HEK293 (cell line): Measurements from ENCODE around the gene AURKA.
"Not testable (repeated sequence)": the region's sequence is repeated elsewhere in the genome, so short reads cannot be mapped to it uniquely, and the experiment has no call there.

Source experiments
- CTCF ChIA-PET: fragments of 350-600 bp; formaldehyde crosslinking; extraction: SDS; loops from one replicate; lab custom pipeline; 2021; ENCODE audit warnings: antibody characterized with exemption; lab: Yijun Ruan, JAX
- POLR2A ChIA-PET: fragments of 300-600 bp; formaldehyde crosslinking; extraction: SDS; loops from one replicate; lab custom pipeline; 2020; ENCODE audit warnings: antibody characterized with exemption, inconsistent platforms; lab: Yijun Ruan, JAX
- H3K27ac ChIP-seq: fragments of 200-500 bp; sonication (Bioruptor generic); 2 replicates; pipeline ENCODE4 v1.5.1; 2014; ENCODE audit warnings: low read depth, low read length, control low read depth, inconsistent platforms; ENCODE audit errors: extremely low read depth
- H3K36me3 ChIP-seq, 2 experiments: fragments of 200-500 bp in 1 of 2; sonication (Bioruptor generic) in 1 of 2; 1 replicate in 1 of 2; 2 replicates in 1 of 2; pipeline ENCODE4 v1.5.1; 2014 to 2017; ENCODE audit warnings: inconsistent platforms in 2 of 2, low read length in 2 of 2; ENCODE audit not compliant: control insufficient read depth in 2 of 2, insufficient read depth in 1 of 2
- H3K4me1 ChIP-seq: fragments of 200-500 bp; sonication (Bioruptor generic); 2 replicates; pipeline ENCODE4 v1.5.1; 2014; ENCODE audit warnings: mild to moderate bottlenecking, low read length, inconsistent platforms; ENCODE audit not compliant: control insufficient read depth, insufficient read depth
- H3K4me3 ChIP-seq: 2 replicates; pipeline ENCODE4 v1.5.1; 2011; ENCODE audit warnings: low read depth, mild to moderate bottlenecking, control low read depth, low read length, moderate library complexity
- H3K9me3 ChIP-seq: fragments of 200-500 bp; sonication (Bioruptor generic); 2 replicates; pipeline ENCODE4 v1.5.1; 2014; ENCODE audit warnings: low read depth, low read length, inconsistent platforms; ENCODE audit not compliant: control insufficient read depth, insufficient read depth
- BCL11A ChIP-seq: fragments of 450-650 bp; formaldehyde crosslinking; IDR thresholded peaks from 2 replicates; pipeline ENCODE4 v1.5.1; 2016; ENCODE audit warnings: low read depth, missing biosample characterization, missing genetic modification characterization
- GLI2 ChIP-seq: fragments of 450-650 bp; formaldehyde crosslinking; IDR thresholded peaks from 2 replicates; pipeline ENCODE4; 2017; ENCODE audit warnings: missing biosample characterization, missing genetic modification characterization, low read depth, borderline replicate concordance
- OVOL3 ChIP-seq: fragments of 450-650 bp; formaldehyde crosslinking; IDR thresholded peaks from 2 replicates; pipeline ENCODE4 v1.5.1; 2016; ENCODE audit warnings: missing biosample characterization, missing genetic modification characterization
- ZBTB21 ChIP-seq: fragments of 450-650 bp; formaldehyde crosslinking; IDR thresholded peaks from 2 replicates; pipeline ENCODE4 v1.5.1; 2017; ENCODE audit warnings: missing biosample characterization, missing genetic modification characterization
- ZFP3 ChIP-seq: fragments of 450-650 bp; formaldehyde crosslinking; IDR thresholded peaks from 2 replicates; pipeline ENCODE4 v1.5.1; 2016; ENCODE audit warnings: low read depth, missing biosample characterization, missing genetic modification characterization
- ZNF184 ChIP-seq: fragments of 450-650 bp; IDR thresholded peaks from 2 replicates; pipeline ENCODE4 v1.5.1; 2018; ENCODE audit warnings: missing biosample characterization, mild to moderate bottlenecking, missing genetic modification characterization
- ZNF214 ChIP-seq: fragments of 450-650 bp; formaldehyde crosslinking; IDR thresholded peaks from 2 replicates; pipeline ENCODE4 v1.5.1; 2017; ENCODE audit warnings: missing biosample characterization, mild to moderate bottlenecking, missing genetic modification characterization, borderline replicate concordance
- ZNF274 ChIP-seq, 2 experiments: fragments of 200-500 bp in 1 of 2; fragments of 450-650 bp in 1 of 2; sonication (Bioruptor generic) in 1 of 2; formaldehyde crosslinking in 1 of 2; IDR thresholded peaks; 2 replicates each; pipeline versions ENCODE4 v1.5.1 to v1.6.1; 2014 to 2016; ENCODE audit warnings: borderline replicate concordance in 1 of 2, inconsistent platforms in 1 of 2, low read length in 1 of 2, missing biosample characterization in 1 of 2, missing genetic modification characterization in 1 of 2
- ZNF530 ChIP-seq: fragments of 450-650 bp; formaldehyde crosslinking; IDR thresholded peaks from 2 replicates; pipeline ENCODE4 v1.5.1; 2016; ENCODE audit warnings: low read depth, missing biosample characterization, missing genetic modification characterization
- ZNF596 ChIP-seq: fragments of 450-650 bp; IDR thresholded peaks from 2 replicates; pipeline ENCODE4 v1.5.0; 2018; ENCODE audit warnings: missing biosample characterization, mild to moderate bottlenecking, missing genetic modification characterization, moderate library complexity
- ZNF664 ChIP-seq: fragments of 450-650 bp; formaldehyde crosslinking; IDR thresholded peaks from 2 replicates; pipeline ENCODE4 v1.5.1; 2016; ENCODE audit warnings: missing biosample characterization, missing genetic modification characterization
- TF ChIP-seq, protein P1 (sequence below): fragments of 450-650 bp; formaldehyde crosslinking; IDR thresholded peaks from 2 replicates; pipeline ENCODE4 v1.5.1; 2016; ENCODE audit warnings: missing biosample characterization, missing genetic modification characterization
- TF ChIP-seq, protein P2 (sequence below): fragments of 450-650 bp; formaldehyde crosslinking; IDR thresholded peaks from 2 replicates; pipeline ENCODE4 v1.5.1; 2016; ENCODE audit warnings: missing biosample characterization, missing genetic modification characterization
- TF ChIP-seq, protein P3 (sequence below): fragments of 450-650 bp; formaldehyde crosslinking; IDR thresholded peaks from 2 replicates; pipeline ENCODE4 v1.5.1; 2016; ENCODE audit warnings: missing biosample characterization, missing genetic modification characterization
- TF ChIP-seq, protein P4 (sequence below): fragments of 450-650 bp; formaldehyde crosslinking; IDR thresholded peaks from 2 replicates; pipeline ENCODE4 v1.5.1; 2016; ENCODE audit warnings: missing biosample characterization, missing genetic modification characterization

Gene AURKA

GRCh38 chr20:56391037-56391436 lies 978 bp downstream of the AURKA start:
- Histone ChIP-seq H3K36me3 (peaks cover 32 to 72% of the 10 kb centered on the region in 2 experiments), H3K9me3 (no peaks in the 10 kb centered on the region), H3K4me1 (peaks cover 4% of the 10 kb centered on the region; the same call in 1 of the 2 replicates), H3K27ac (no peak overlapping the region), H3K4me3 (peak overlapping the region; percentile 88)
- POLR2A ChIA-PET = interaction anchor here (1.4 to 2.4 kb wide), 3 partner anchors 8 to 37 kb away, joined by 3 to 31 read pairs (median 8); partner anchors contain the start of gene FAM210B
- CTCF ChIA-PET = interaction anchor here (1.2 kb wide), 1 partner anchor 10 kb away, joined by 3 read pairs; no protein-coding TSS in a partner anchor
- TF ChIP-seq ZNF596 (tag by site-specific recombination) (no peak), ZBTB21 (tag by site-specific recombination) (no peak), ZNF274 (IDR thresholded peaks at IDR 0.05; ENCODE audit: low read length) (no peak), ZNF274 (tag by site-specific recombination; IDR thresholded peaks at IDR 0.05; ENCODE audit: borderline replicate concordance) (no peak), ZNF530 (tag by site-specific recombination) (no peak), GLI2 (no peak)
- TF ChIP-seq, protein P1, sequence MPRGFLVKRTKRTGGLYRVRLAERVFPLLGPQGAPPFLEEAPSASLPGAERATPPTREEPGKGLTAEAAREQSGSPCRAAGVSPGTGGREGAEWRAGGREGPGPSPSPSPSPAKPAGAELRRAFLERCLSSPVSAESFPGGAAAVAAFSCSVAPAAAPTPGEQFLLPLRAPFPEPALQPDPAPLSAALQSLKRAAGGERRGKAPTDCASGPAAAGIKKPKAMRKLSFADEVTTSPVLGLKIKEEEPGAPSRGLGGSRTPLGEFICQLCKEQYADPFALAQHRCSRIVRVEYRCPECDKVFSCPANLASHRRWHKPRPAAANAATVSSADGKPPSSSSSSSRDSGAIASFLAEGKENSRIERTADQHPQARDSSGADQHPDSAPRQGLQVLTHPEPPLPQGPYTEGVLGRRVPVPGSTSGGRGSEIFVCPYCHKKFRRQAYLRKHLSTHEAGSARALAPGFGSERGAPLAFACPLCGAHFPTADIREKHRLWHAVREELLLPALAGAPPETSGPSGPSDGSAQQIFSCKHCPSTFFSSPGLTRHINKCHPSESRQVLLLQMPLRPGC (tag by site-specific recombination) = no peak
- TF ChIP-seq, all 188 proteins: peak for 0

GRCh38 chr20:56390396-56390795 lies 1.6 kb downstream of the AURKA start:
- ChIA-PET POLR2A (interaction anchor here (0.7 kb wide), 1 partner anchor 1050 kb away, joined by 4 read pairs; no protein-coding TSS in a partner anchor), CTCF (interaction anchor here (1.2 kb wide), 1 partner anchor 10 kb away, joined by 3 read pairs; no protein-coding TSS in a partner anchor)
- peaks cover 32 to 71% of the 10 kb centered on the region in 2 experiments for H3K36me3 ChIP-seq
- H3K4me1 ChIP-seq, H3K27ac ChIP-seq, H3K9me3 ChIP-seq: not testable (repeated sequence)
- H3K4me3 ChIP-seq = peak overlapping the region; percentile 88

GRCh38 chr20:56389807-56390206 lies 2.2 kb downstream of the AURKA start:
- Histone ChIP-seq H3K4me1 (peaks cover 4% of the 10 kb centered on the region; the same call in 1 of the 2 replicates), H3K9me3 (no peaks in the 10 kb centered on the region), H3K27ac (no peak overlapping the region), H3K4me3 (no peak overlapping the region), H3K36me3 (peaks cover 32 to 70% of the 10 kb centered on the region in 2 experiments)
- ChIA-PET POLR2A (interaction anchor here (0.7 to 1.5 kb wide), 2 partner anchors 31 to 1051 kb away, joined by 3 to 4 read pairs; partner anchors contain the start of gene FAM210B), CTCF (interaction anchor here (0.5 kb wide), 1 partner anchor 11 kb away, joined by 3 read pairs; no protein-coding TSS in a partner anchor)
- no peak for TF ChIP-seq OVOL3
- TF ChIP-seq ZNF184 (tag by site-specific recombination) = no peak
- no peak for TF ChIP-seq ZNF214

DNA sequence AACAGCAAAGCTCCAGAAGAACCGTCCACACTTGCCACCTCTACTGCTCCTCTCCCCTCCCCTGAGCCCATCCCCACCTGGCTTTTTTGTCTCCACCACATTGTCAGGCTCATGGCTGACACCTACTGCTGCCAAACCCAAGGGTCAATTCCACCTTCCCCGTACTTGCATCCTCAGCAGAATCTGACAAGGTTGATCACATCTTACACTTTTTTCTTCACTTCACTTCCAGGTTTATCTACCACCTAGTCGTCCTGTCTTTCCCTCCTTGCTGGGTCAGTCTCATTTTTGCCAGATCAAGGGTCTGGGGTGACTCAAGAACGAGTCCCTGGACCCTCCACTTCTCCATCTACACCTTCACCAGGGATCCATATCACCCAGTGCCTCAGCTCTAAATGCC lies 3.1 kb downstream of the AURKA start:
- POLR2A ChIA-PET = interaction anchor here (1.5 kb wide), 1 partner anchor 30 kb away, joined by 3 read pairs; the partner anchor contains the start of gene FAM210B
- peaks cover 4% of the 10 kb centered on the region; the same call in 1 of the 2 replicates for H3K4me1 ChIP-seq
- peaks cover 32 to 74% of the 10 kb centered on the region in 2 experiments for H3K36me3 ChIP-seq
- no peak overlapping the region for H3K27ac ChIP-seq
- no peak overlapping the region for H3K4me3 ChIP-seq
- H3K9me3 ChIP-seq = no peaks in the 10 kb centered on the region
- CTCF ChIA-PET = no interaction called here
- TF ChIP-seq ZFP3 (tag by site-specific recombination) (no peak), ZNF664 (no peak), BCL11A (tag by site-specific recombination) (no peak)
- TF ChIP-seq, protein P2, sequence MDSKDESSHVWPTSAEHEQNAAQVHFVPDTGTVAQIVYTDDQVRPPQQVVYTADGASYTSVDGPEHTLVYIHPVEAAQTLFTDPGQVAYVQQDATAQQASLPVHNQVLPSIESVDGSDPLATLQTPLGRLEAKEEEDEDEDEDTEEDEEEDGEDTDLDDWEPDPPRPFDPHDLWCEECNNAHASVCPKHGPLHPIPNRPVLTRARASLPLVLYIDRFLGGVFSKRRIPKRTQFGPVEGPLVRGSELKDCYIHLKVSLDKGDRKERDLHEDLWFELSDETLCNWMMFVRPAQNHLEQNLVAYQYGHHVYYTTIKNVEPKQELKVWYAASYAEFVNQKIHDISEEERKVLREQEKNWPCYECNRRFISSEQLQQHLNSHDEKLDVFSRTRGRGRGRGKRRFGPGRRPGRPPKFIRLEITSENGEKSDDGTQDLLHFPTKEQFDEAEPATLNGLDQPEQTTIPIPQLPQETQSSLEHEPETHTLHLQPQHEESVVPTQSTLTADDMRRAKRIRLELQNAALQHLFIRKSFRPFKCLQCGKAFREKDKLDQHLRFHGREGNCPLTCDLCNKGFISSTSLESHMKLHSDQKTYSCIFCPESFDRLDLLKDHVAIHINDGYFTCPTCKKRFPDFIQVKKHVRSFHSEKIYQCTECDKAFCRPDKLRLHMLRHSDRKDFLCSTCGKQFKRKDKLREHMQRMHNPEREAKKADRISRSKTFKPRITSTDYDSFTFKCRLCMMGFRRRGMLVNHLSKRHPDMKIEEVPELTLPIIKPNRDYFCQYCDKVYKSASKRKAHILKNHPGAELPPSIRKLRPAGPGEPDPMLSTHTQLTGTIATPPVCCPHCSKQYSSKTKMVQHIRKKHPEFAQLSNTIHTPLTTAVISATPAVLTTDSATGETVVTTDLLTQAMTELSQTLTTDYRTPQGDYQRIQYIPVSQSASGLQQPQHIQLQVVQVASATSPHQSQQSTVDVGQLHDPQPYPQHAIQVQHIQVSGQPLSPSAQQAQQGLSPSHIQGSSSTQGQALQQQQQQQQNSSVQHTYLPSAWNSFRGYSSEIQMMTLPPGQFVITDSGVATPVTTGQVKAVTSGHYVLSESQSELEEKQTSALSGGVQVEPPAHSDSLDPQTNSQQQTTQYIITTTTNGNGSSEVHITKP (tag by site-specific recombination) = no peak
- TF ChIP-seq, protein P3, sequence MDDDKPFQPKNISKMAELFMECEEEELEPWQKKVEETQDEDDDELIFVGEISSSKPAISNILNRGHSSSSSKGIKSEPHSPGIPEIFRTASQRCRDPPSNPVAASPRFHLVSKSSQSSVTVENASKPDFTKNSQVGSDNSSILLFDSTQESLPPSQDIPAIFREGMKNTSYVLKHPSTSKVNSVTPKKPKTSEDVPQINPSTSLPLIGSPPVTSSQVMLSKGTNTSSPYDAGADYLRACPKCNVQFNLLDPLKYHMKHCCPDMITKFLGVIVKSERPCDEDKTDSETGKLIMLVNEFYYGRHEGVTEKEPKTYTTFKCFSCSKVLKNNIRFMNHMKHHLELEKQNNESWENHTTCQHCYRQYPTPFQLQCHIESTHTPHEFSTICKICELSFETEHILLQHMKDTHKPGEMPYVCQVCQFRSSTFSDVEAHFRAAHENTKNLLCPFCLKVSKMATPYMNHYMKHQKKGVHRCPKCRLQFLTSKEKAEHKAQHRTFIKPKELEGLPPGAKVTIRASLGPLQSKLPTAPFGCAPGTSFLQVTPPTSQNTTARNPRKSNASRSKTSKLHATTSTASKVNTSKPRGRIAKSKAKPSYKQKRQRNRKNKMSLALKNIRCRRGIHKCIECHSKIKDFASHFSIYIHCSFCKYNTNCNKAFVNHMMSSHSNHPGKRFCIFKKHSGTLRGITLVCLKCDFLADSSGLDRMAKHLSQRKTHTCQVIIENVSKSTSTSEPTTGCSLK (tag by site-specific recombination) = no peak
- TF ChIP-seq, protein P4, sequence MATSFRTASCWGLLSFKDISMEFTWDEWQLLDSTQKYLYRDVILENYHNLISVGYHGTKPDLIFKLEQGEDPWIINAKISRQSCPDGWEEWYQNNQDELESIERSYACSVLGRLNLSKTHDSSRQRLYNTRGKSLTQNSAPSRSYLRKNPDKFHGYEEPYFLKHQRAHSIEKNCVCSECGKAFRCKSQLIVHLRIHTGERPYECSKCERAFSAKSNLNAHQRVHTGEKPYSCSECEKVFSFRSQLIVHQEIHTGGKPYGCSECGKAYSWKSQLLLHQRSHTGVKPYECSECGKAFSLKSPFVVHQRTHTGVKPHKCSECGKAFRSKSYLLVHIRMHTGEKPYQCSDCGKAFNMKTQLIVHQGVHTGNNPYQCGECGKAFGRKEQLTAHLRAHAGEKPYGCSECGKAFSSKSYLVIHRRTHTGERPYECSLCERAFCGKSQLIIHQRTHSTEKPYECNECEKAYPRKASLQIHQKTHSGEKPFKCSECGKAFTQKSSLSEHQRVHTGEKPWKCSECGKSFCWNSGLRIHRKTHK (tag by site-specific recombination) = no peak
